Neutrophil (primary cell): ENCODE data around the gene MBD3L3.
"Not testable (repeated sequence)": the region's sequence is repeated elsewhere in the genome, so short reads cannot be mapped to it uniquely, and the experiment has no call there.

Source experiments
- H3K27ac ChIP-seq: fragments of 200-600 bp; sonication (generic); 2 replicates; pipeline ENCODE4 v1.5.1; 2016; ENCODE audit warnings: mild to moderate bottlenecking, moderate library complexity
- H3K27me3 ChIP-seq: fragments of 200-600 bp; sonication (generic); 2 replicates; pipeline ENCODE4 v1.6.0; 2016; ENCODE audit warnings: mild to moderate bottlenecking
- H3K36me3 ChIP-seq: fragments of 200-600 bp; sonication (generic); 2 replicates; pipeline ENCODE4 v1.5.1; 2017
- H3K4me1 ChIP-seq, 2 experiments: fragments of 200-600 bp in 1 of 2; sonication (generic) in 1 of 2; 1 replicate in 1 of 2; 2 replicates in 1 of 2; pipeline versions ENCODE4 v1.5.1 to v1.6.1; 2013 to 2016; ENCODE audit warnings: low read depth in 1 of 2, low read length in 1 of 2, mild to moderate bottlenecking in 1 of 2, moderate library complexity in 1 of 2; ENCODE audit not compliant: control insufficient read depth in 1 of 2, insufficient read depth in 1 of 2
- H3K4me3 ChIP-seq, 2 experiments: fragments of 200-600 bp in 1 of 2; sonication (generic) in 1 of 2; 1 replicate in 1 of 2; 2 replicates in 1 of 2; pipeline ENCODE4 v1.5.1; 2013 to 2016; ENCODE audit warnings: low read depth in 1 of 2, low read length in 1 of 2, mild to moderate bottlenecking in 1 of 2, moderate library complexity in 1 of 2
- H3K9me3 ChIP-seq: fragments of 200-600 bp; sonication (generic); 2 replicates; pipeline ENCODE4 v1.5.1; 2016
- CTCF ChIP-seq: fragments of 200-600 bp; sonication (generic); IDR thresholded peaks from 2 replicates; pipeline ENCODE4 v1.5.1; 2016; ENCODE audit warnings: antibody characterized with exemption

The MBD3L3 gene

GRCh38 chr19:7051421-7051820 lies 7.1 kb downstream of the MBD3L3 start:
- not testable (repeated sequence) for H3K4me1 ChIP-seq, H3K4me3 ChIP-seq, H3K9me3 ChIP-seq, H3K27ac ChIP-seq, H3K36me3 ChIP-seq, H3K27me3 ChIP-seq

- not testable (repeated sequence) for H3K4me1 ChIP-seq, H3K27me3 ChIP-seq, H3K27ac ChIP-seq, H3K9me3 ChIP-seq, H3K4me3 ChIP-seq, H3K36me3 ChIP-seq
Observed at GRCh38 chr19:7049021-7049420, 9.5 kb downstream of the MBD3L3 start, which contains the start of gene MBD3L2. TSS of gene MBD3L2 (plus strand) at chr19:7049321. CDS start at chr19:7049374, 53 bp downstream.

GRCh38 chr19:7041563-7041962 lies 16.9 kb downstream of the MBD3L3 start:
- not testable (repeated sequence) for H3K27me3 ChIP-seq, H3K4me1 ChIP-seq, H3K4me3 ChIP-seq, H3K36me3 ChIP-seq, H3K9me3 ChIP-seq, H3K27ac ChIP-seq

GRCh38 chr19:7040079-7040478 lies 18.4 kb downstream of the MBD3L3 start, which contains the start of gene MBD3L4:
TSS of gene MBD3L4 (minus strand) at chr19:7040179. CDS start at chr19:7040144, 35 bp downstream.
- H3K27me3 ChIP-seq, H3K4me3 ChIP-seq, H3K27ac ChIP-seq, H3K4me1 ChIP-seq, H3K36me3 ChIP-seq, H3K9me3 ChIP-seq: not testable (repeated sequence)

GRCh38 chr19:7030278-7030677 lies 28.2 kb downstream of the MBD3L3 start, which contains the start of gene MBD3L5:
TSS of gene MBD3L5 (plus strand) at chr19:7030578. CDS start at chr19:7030612, 34 bp downstream.
- H3K9me3 ChIP-seq, H3K4me1 ChIP-seq: not testable (repeated sequence)

GRCh38 chr19:7028790-7029189 lies 29.7 kb downstream of the MBD3L3 start:
- not testable (repeated sequence) for H3K4me3 ChIP-seq, H3K9me3 ChIP-seq, H3K27ac ChIP-seq, H3K27me3 ChIP-seq, H3K36me3 ChIP-seq, H3K4me1 ChIP-seq

More at GRCh38 chr19:7030278-7030677, 28.2 kb downstream of the MBD3L3 start, which contains the start of gene MBD3L5:
- not testable (repeated sequence) for H3K36me3 ChIP-seq, H3K27ac ChIP-seq, H3K4me3 ChIP-seq, H3K27me3 ChIP-seq

- not testable (repeated sequence) for H3K36me3 ChIP-seq, H3K9me3 ChIP-seq, H3K4me1 ChIP-seq, H3K27ac ChIP-seq, H3K27me3 ChIP-seq, H3K4me3 ChIP-seq
Observed at GRCh38 chr19:7021331-7021730, 37.1 kb downstream of the MBD3L3 start, which contains the start of gene MBD3L2B. TSS of gene MBD3L2B (minus strand) at chr19:7021431. CDS start at chr19:7021397, 34 bp downstream.

GRCh38 chr19:7018828-7019227 lies 39.6 kb downstream of the MBD3L3 start:
- TF ChIP-seq CTCF = no peak
- Histone ChIP-seq H3K4me1 (no peaks in the 10 kb centered on the region), H3K27ac (no peak overlapping the region), H3K27me3 (no peaks in the 10 kb centered on the region), H3K4me3 (no peak overlapping the region), H3K36me3 (no peaks in the 10 kb centered on the region), H3K9me3 (no peaks in the 10 kb centered on the region)

GRCh38 chr19:7013678-7014077 lies 44.8 kb downstream of the MBD3L3 start:
- Histone ChIP-seq H3K36me3 (no peaks in the 10 kb centered on the region), H3K27me3 (no peaks in the 10 kb centered on the region), H3K4me3 (no peak overlapping the region), H3K9me3 (no peaks in the 10 kb centered on the region), H3K27ac (no peak overlapping the region), H3K4me1 (peaks cover 12 to 13% of the 10 kb centered on the region in 2 experiments)
- TF ChIP-seq CTCF = no peak
